BJ (cell line): ENCODE measurements around the gene MYL7. TPM values are rescaled to one million over a fixed set of nuclear protein-coding genes. Genes with fewer than 3 reads are reported as not detected.

Experiments used
- CTCF ChIA-PET: fragments of 350-600 bp; formaldehyde crosslinking; extraction: SDS; loops from one replicate; lab custom pipeline; 2021; ENCODE audit warnings: antibody characterized with exemption, inconsistent platforms; lab: Yijun Ruan, JAX
- POLR2A ChIA-PET: fragments of 300-600 bp; sonication (Branson Sonifier 250); formaldehyde crosslinking; extraction: SDS; loops from one replicate; lab custom pipeline; 2021; ENCODE audit warnings: antibody characterized with exemption; lab: Charles Lee
- DNase-seq: peaks from one replicate; pipeline ENCODE4 v3.0.0-alpha.2; 2011; ENCODE audit warnings: low read depth
- H3K27me3 ChIP-seq: 2 replicates; pipeline ENCODE4 v1.6.0; 2011; ENCODE audit warnings: low read length; ENCODE audit not compliant: control insufficient read depth, insufficient read depth
- H3K36me3 ChIP-seq: 2 replicates; pipeline ENCODE4 v1.5.1; 2011; ENCODE audit warnings: low read length; ENCODE audit not compliant: control insufficient read depth, insufficient read depth
- H3K4me3 ChIP-seq: 2 replicates; pipeline ENCODE4 v1.5.1; 2011; ENCODE audit warnings: low read depth, mild to moderate bottlenecking, control low read depth, low read length
- CTCF ChIP-seq: IDR thresholded peaks from 2 replicates; pipeline ENCODE4 v1.5.1; 2011; ENCODE audit warnings: low read depth, mild to moderate bottlenecking, control low read depth, inconsistent platforms, low read length, moderate library complexity; ENCODE audit not compliant: insufficient read depth
- polyA plus RNA-seq: library from polyadenylated mRNA; depleted of rRNA; stranded (reverse); fragments of >200 nt; gene quantifications from 2 replicates; pipeline ENCODE4 v1.2.3, GENCODE V29; 2011

MYL7 gene
- polyA plus RNA-seq, 1 experiment = 0.26 TPM

GRCh38 chr7:44107961-44108767, 33.0 kb downstream of the MYL7 start:
- H3K36me3 ChIP-seq = peaks cover 56% of the 10 kb centered on the region
- no peak for TF ChIP-seq CTCF
- no peak for DNase-seq
- H3K27me3 ChIP-seq = no peaks in the 10 kb centered on the region
- H3K4me3 ChIP-seq = no peak overlapping the region
- POLR2A ChIA-PET = no interaction called here
- CTCF ChIA-PET = interaction anchor here (1.3 kb wide), 1 partner anchor 23 kb away, joined by 5 read pairs; no protein-coding TSS in a partner anchor

GRCh38 chr7:44107116-44107960, 33.8 kb downstream of the MYL7 start:
- CTCF ChIA-PET = interaction anchor here (1.2 kb wide), 1 partner anchor 8 kb away, joined by 4 read pairs; no protein-coding TSS in a partner anchor
- no peak for TF ChIP-seq CTCF
- POLR2A ChIA-PET = no interaction called here
- Histone ChIP-seq H3K27me3 (no peaks in the 10 kb centered on the region), H3K4me3 (peak overlapping the region; percentile 7), H3K36me3 (peaks cover 48% of the 10 kb centered on the region)
- no peak for DNase-seq

- Histone ChIP-seq H3K4me3 (peak overlapping the region; percentile 49), H3K27me3 (no peaks in the 10 kb centered on the region), H3K36me3 (peaks cover 41% of the 10 kb centered on the region)
- POLR2A ChIA-PET = interaction anchor here (0.5 kb wide), 1 partner anchor 17 kb away, joined by 3 read pairs; no protein-coding TSS in a partner anchor
- DNase-seq = no peak
- CTCF ChIA-PET = interaction anchor here (1.2 kb wide), 1 partner anchor 9 kb away, joined by 4 read pairs; no protein-coding TSS in a partner anchor
- no peak for TF ChIP-seq CTCF
These were observed 34.6 kb downstream of the MYL7 start for GRCh38 chr7:44106311-44107065.

GRCh38 chr7:44105832-44106231, 35.3 kb downstream of the MYL7 start:
- Histone ChIP-seq H3K4me3 (peak overlapping the region; percentile 49), H3K36me3 (peaks cover 34% of the 10 kb centered on the region), H3K27me3 (no peaks in the 10 kb centered on the region)
- CTCF ChIA-PET = interaction anchor here (0.7 to 1.0 kb wide), 3 partner anchors 9 to 91 kb away, joined by 3 to 4 read pairs (median 3); no protein-coding TSS in a partner anchor
- no peak for DNase-seq
- POLR2A ChIA-PET = interaction anchor here (0.5 kb wide), 1 partner anchor 18 kb away, joined by 3 read pairs; no protein-coding TSS in a partner anchor
- TF ChIP-seq CTCF = no peak
